ENCODE data around the gene NOX3. TPM values are rescaled to one million over a fixed set of nuclear protein-coding genes. Genes with fewer than 3 reads are reported as not detected.

Gene NOX3
- total RNA-seq, 6 experiments from 2014 or later = not detected

- 66% methylated on average over 9 of the region's 9 CpGs for WGBS (ENCODE audit: insufficient coverage, low coverage, low lambda C conversion rate, missing lambda C conversion rate)
- no peak for TF ChIP-seq CTCF (IDR thresholded peaks at IDR 0.05)
- TF ChIP-seq POLR2A (IDR thresholded peaks at IDR 0.05) = no peak
- Histone ChIP-seq H3K27ac (no peak overlapping the region), H3K36me3 (no peaks in the 10 kb centered on the region), H3K4me3 (no peak overlapping the region), H3K4me1 (no peaks in the 10 kb centered on the region), H3K27me3 (peaks cover 0 to 4% of the 10 kb centered on the region in 2 donors), H3K9me3 (no peaks in the 10 kb centered on the region)
- DNase-seq = no peak
- intact Hi-C loops (cut with DNase I) = no loop called here
- ATAC-seq = no peak
Measured at GRCh38 chr6:155444120-155444917, 11.3 kb downstream of the NOX3 start.

- Histone ChIP-seq H3K9me3 (no peaks in the 10 kb centered on the region), H3K27ac (no peak overlapping the region), H3K27me3 (peaks cover 0 to 4% of the 10 kb centered on the region in 2 donors), H3K36me3 (no peaks in the 10 kb centered on the region), H3K4me3 (no peak overlapping the region), H3K4me1 (no peaks in the 10 kb centered on the region)
- DNase-seq (no peak), ATAC-seq (no peak)
- TF ChIP-seq POLR2A (IDR thresholded peaks at IDR 0.05) (no peak), CTCF (IDR thresholded peaks at IDR 0.05) (no peak)
- WGBS (ENCODE audit: insufficient coverage, low coverage, low lambda C conversion rate, missing lambda C conversion rate) = 73% methylated on average over 9 of the region's 9 CpGs
- intact Hi-C loops (cut with DNase I) = no loop called here
Measured at GRCh38 chr6:155443168-155443567, 12.5 kb downstream of the NOX3 start.

DNA sequence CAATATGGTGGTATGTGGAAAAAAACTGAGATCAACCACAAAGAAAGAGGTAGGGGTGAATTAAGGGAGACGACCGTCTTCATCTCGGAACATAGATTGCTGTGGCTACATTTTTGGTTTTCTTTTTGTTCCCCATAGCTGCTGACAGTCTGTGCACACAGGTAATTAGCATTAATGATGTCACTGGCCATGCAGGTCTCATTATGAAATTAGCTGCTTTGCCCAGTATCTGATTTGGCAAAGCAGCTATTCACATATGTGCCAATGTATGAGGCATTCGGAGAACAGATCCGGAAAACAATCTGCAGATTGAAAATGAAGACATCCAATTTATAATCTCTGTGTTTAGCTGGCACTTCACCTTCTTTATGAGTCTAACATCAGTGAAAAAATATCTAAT, 13.1 kb downstream of the NOX3 start:
- Histone ChIP-seq H3K4me1 (no peaks in the 10 kb centered on the region), H3K9me3 (no peaks in the 10 kb centered on the region), H3K27me3 (peaks cover 0 to 4% of the 10 kb centered on the region in 2 donors), H3K36me3 (no peaks in the 10 kb centered on the region), H3K27ac (no peak overlapping the region), H3K4me3 (no peak overlapping the region)
- intact Hi-C loops (cut with DNase I) = no loop called here
- 78% methylated on average over 5 of the region's 5 CpGs for WGBS (ENCODE audit: insufficient coverage, low coverage, low lambda C conversion rate, missing lambda C conversion rate)
- DNase-seq (no peak), ATAC-seq (no peak)
- TF ChIP-seq POLR2A (IDR thresholded peaks at IDR 0.05) (no peak), CTCF (IDR thresholded peaks at IDR 0.05) (no peak)

- no peaks in the 10 kb centered on the region for H3K36me3 ChIP-seq
- H3K27me3 ChIP-seq = peaks cover 0 to 4% of the 10 kb centered on the region in 2 donors
- no peaks in the 10 kb centered on the region for H3K4me1 ChIP-seq
- ATAC-seq (no peak), DNase-seq (no peak)
- H3K4me3 ChIP-seq = no peak overlapping the region
- intact Hi-C loops (cut with DNase I) = no loop called here
- no peaks in the 10 kb centered on the region for H3K9me3 ChIP-seq
- WGBS (ENCODE audit: insufficient coverage, low coverage, low lambda C conversion rate, missing lambda C conversion rate) = 60% methylated on average over 4 of the region's 4 CpGs
- no peak overlapping the region for H3K27ac ChIP-seq
- TF ChIP-seq POLR2A (IDR thresholded peaks at IDR 0.05) = no peak
- TF ChIP-seq CTCF (IDR thresholded peaks at IDR 0.05) = no peak
Measured at GRCh38 chr6:155441112-155441465, 14.6 kb downstream of the NOX3 start.
